Keratinocyte (primary cell): Measurements from ENCODE around the gene APOBEC4. TPM values are rescaled to one million over a fixed set of nuclear protein-coding genes. Genes with fewer than 3 reads are reported as not detected.
"Not testable (repeated sequence)": the region's sequence is repeated elsewhere in the genome, so short reads cannot be mapped to it uniquely, and the experiment has no call there.

Experiments used
- DNase-seq: peaks from one replicate; pipeline ENCODE4 v3.0.0-alpha.2; 2011; ENCODE audit warnings: low read depth, missing footprints, low spot score
- FAIRE-seq: peaks from 2 replicates; lab custom pipeline; 2011; peaks lifted over from hg19 to GRCh38; lab: Jason Lieb, UNC
- H2AFZ ChIP-seq: 2 replicates; pipeline ENCODE4 v1.6.0; 2012; ENCODE audit warnings: low read length, control low read depth, inconsistent platforms; ENCODE audit not compliant: control insufficient read depth
- H3K27ac ChIP-seq: 2 replicates; pipeline ENCODE4 v1.5.1; 2011; ENCODE audit warnings: low read length; ENCODE audit not compliant: control insufficient read depth, insufficient read depth
- H3K27me3 ChIP-seq: 3 replicates; pipeline ENCODE4 v1.6.0; 2011; ENCODE audit warnings: low read length; ENCODE audit not compliant: control insufficient read depth, insufficient read depth; ENCODE audit errors: extremely low read depth
- H3K36me3 ChIP-seq, 2 experiments: 2 replicates in 1 of 2; 3 replicates in 1 of 2; pipeline ENCODE4 v1.5.1; 2011; ENCODE audit warnings: low read length in 2 of 2, mild to moderate bottlenecking in 1 of 2; ENCODE audit not compliant: control insufficient read depth in 2 of 2, insufficient read depth in 2 of 2; ENCODE audit errors: extremely low read depth in 1 of 2
- H3K4me1 ChIP-seq: 3 replicates; pipeline ENCODE4 v1.5.1; 2011; ENCODE audit warnings: low read length; ENCODE audit not compliant: control insufficient read depth, insufficient read depth; ENCODE audit errors: extremely low read depth
- H3K4me2 ChIP-seq: 3 replicates; pipeline ENCODE4 v1.6.0; 2011; ENCODE audit warnings: low read depth, low read length; ENCODE audit not compliant: control insufficient read depth, insufficient read depth; ENCODE audit errors: extremely low read depth
- H3K4me3 ChIP-seq, 3 experiments: fragments of 200-600 bp in 1 of 3; sonication (generic) in 1 of 3; 2 replicates in 2 of 3; 3 replicates in 1 of 3; pipeline ENCODE4 v1.5.1; 2011 to 2016; ENCODE audit warnings: low read length in 3 of 3, mild to moderate bottlenecking in 3 of 3, control low read depth in 2 of 3, inconsistent platforms in 1 of 3, low read depth in 1 of 3, mixed read lengths in 1 of 3, mixed run types in 1 of 3, moderate library complexity in 1 of 3; ENCODE audit not compliant: control insufficient read depth in 2 of 3, insufficient read depth in 2 of 3; ENCODE audit errors: extremely low read depth in 1 of 3
- H3K79me2 ChIP-seq: 2 replicates; pipeline ENCODE4 v1.6.0; 2012; ENCODE audit warnings: low read length; ENCODE audit not compliant: control insufficient read depth, insufficient read depth
- H3K9ac ChIP-seq: 3 replicates; pipeline ENCODE4 v1.6.0; 2011; ENCODE audit warnings: low read length; ENCODE audit not compliant: control insufficient read depth, insufficient read depth; ENCODE audit errors: extremely low read depth
- H3K9me1 ChIP-seq: 3 replicates; pipeline ENCODE4 v1.6.0; 2011; ENCODE audit warnings: low read length; ENCODE audit not compliant: control insufficient read depth, insufficient read depth; ENCODE audit errors: extremely low read depth
- H3K9me3 ChIP-seq: 2 replicates; pipeline ENCODE4 v1.5.1; 2012; ENCODE audit warnings: low read depth, low read length; ENCODE audit not compliant: control insufficient read depth
- H4K20me1 ChIP-seq: 3 replicates; pipeline ENCODE4 v1.6.0; 2011; ENCODE audit warnings: low read length; ENCODE audit not compliant: control insufficient read depth, insufficient read depth; ENCODE audit errors: extremely low read depth
- CTCF ChIP-seq, 3 experiments: IDR thresholded peaks in 1 of 3; conservative IDR thresholded peaks in 1 of 3; optimal IDR thresholded peaks in 1 of 3; 2 replicates in 2 of 3; 3 replicates in 1 of 3; pipeline versions ENCODE3 to v1.5.1; 2011; ENCODE audit warnings: low read length in 3 of 3, mild to moderate bottlenecking in 3 of 3, moderate library complexity in 2 of 3, control low read depth in 1 of 3, inconsistent platforms in 1 of 3; ENCODE audit not compliant: insufficient read depth in 2 of 3; ENCODE audit errors: extremely low read depth in 1 of 3
- EZH2 ChIP-seq: IDR thresholded peaks from one replicate; pipeline ENCODE4 v1.6.1; 2012; ENCODE audit warnings: inconsistent platforms, mild to moderate bottlenecking, low read length, moderate library complexity
- dilution Hi-C: fragments of 300-500 bp; cut with MboI; formaldehyde crosslinking; loops from one replicate; pipeline ENCODE4 v1.7.0; 2020; ENCODE audit warnings: low sequenced_read_pairs; ENCODE audit not compliant: extremely low pct_ligation_motif_present
- polyA plus RNA-seq, 5 experiments: library from polyadenylated mRNA; depleted of rRNA in 3 of 5; stranded (reverse) in 3 of 5; stranded (forward) in 1 of 5; unstranded in 1 of 5; fragments of >200 nt; gene quantifications; 1 replicate in 1 of 5; 2 replicates in 3 of 5; 3 replicates in 1 of 5; pipeline versions ENCODE4 v1.2.1 to v1.2.3, GENCODE V29; 2011 to 2012; ENCODE audit warnings: missing spikeins in 2 of 5, low read depth in 1 of 5, low replicate concordance in 1 of 5

Gene APOBEC4
- polyA plus RNA-seq, 1 donor (not counting 4 experiments of a cell fraction or from before 2014, with no cell fraction given): not detected

GRCh38 chr1:183628537-183628936 is 24.6 kb downstream of the APOBEC4 start:
- H3K4me2 ChIP-seq: no peak overlapping the region
- H3K27ac ChIP-seq: no peak overlapping the region
- no peak overlapping the region for H2AFZ ChIP-seq
- peaks cover 27% of the 10 kb centered on the region for H3K79me2 ChIP-seq
- H3K4me3 ChIP-seq: no peak overlapping the region
- no peak for TF ChIP-seq CTCF (optimal IDR thresholded peaks at IDR 0.05 in 1 of 3, IDR thresholded peaks at IDR 0.05 in 1 of 3, conservative IDR thresholded peaks at IDR 0.05 in 1 of 3; ENCODE audit: extremely low read depth in 1 of 3, insufficient read depth in 2 of 3, low read length in 3 of 3)
- TF ChIP-seq EZH2: no peak
- no peaks in the 10 kb centered on the region for H4K20me1 ChIP-seq
- no peaks in the 10 kb centered on the region for H3K27me3 ChIP-seq
- no peaks in the 10 kb centered on the region for H3K9me3 ChIP-seq
- H3K9me1 ChIP-seq: no peaks in the 10 kb centered on the region
- peaks cover 27% of the 10 kb centered on the region for H3K4me1 ChIP-seq
- H3K9ac ChIP-seq: no peak overlapping the region
- DNase-seq (no peak), FAIRE-seq (no peak)
- peaks cover 15 to 21% of the 10 kb centered on the region in 2 experiments for H3K36me3 ChIP-seq
- dilution Hi-C loops: no loop called here

GRCh38 chr1:183626236-183626635 is 26.9 kb downstream of the APOBEC4 start:
- H3K36me3 ChIP-seq: peaks cover 13% of the 10 kb centered on the region in 2 experiments
- H3K79me2 ChIP-seq, H3K27me3 ChIP-seq, H3K9me3 ChIP-seq, H3K9ac ChIP-seq, H3K4me3 ChIP-seq, FAIRE-seq, dilution Hi-C loops, H4K20me1 ChIP-seq, H3K9me1 ChIP-seq, DNase-seq, H3K27ac ChIP-seq, H3K4me2 ChIP-seq, H2AFZ ChIP-seq: not testable (repeated sequence)
- H3K4me1 ChIP-seq: peaks cover 22% of the 10 kb centered on the region
